Kidney epithelial cell (primary cell): ENCODE data around the gene MIEF1. TPM values are rescaled to one million over a fixed set of nuclear protein-coding genes. Genes with fewer than 3 reads are reported as not detected.

Experiments
- DNase-seq: peaks from one replicate; pipeline ENCODE4 v3.0.0-alpha.2; 2010; ENCODE audit warnings: low read depth
- H3K27me3 ChIP-seq: 2 replicates; pipeline ENCODE4 v1.6.0; 2011; ENCODE audit warnings: low read length; ENCODE audit not compliant: control insufficient read depth, insufficient read depth
- H3K36me3 ChIP-seq: 2 replicates; pipeline ENCODE4 v1.5.1; 2011; ENCODE audit warnings: low read length; ENCODE audit not compliant: control insufficient read depth, insufficient read depth
- H3K4me3 ChIP-seq: 2 replicates; pipeline ENCODE4 v1.5.1; 2011; ENCODE audit warnings: low read depth, mild to moderate bottlenecking, control low read depth, low read length
- CTCF ChIP-seq: IDR thresholded peaks from 2 replicates; pipeline ENCODE4 v1.5.1; 2011; ENCODE audit warnings: mild to moderate bottlenecking, moderate library complexity, low read length, control low read depth, inconsistent platforms; ENCODE audit not compliant: insufficient read depth, poor library complexity, severe bottlenecking
- total RNA-seq: library from RNA; depleted of rRNA; stranded (reverse); fragments of >200 nt; gene quantifications from 2 replicates; pipeline ENCODE4 v1.2.3, GENCODE V29; 2015

MIEF1 gene
- total RNA-seq, 1 donor from 2014 or later, result 54.6 TPM

- no peak for DNase-seq
- Histone ChIP-seq H3K27me3 (peaks cover 21% of the 10 kb centered on the region), H3K36me3 (no peaks in the 10 kb centered on the region), H3K4me3 (no peak overlapping the region)
- TF ChIP-seq CTCF, result no peak
Observed at GRCh38 chr22:39546889-39547586, 44.9 kb downstream of the MIEF1 start.

- Histone ChIP-seq H3K36me3 (no peaks in the 10 kb centered on the region), H3K27me3 (peaks cover 23% of the 10 kb centered on the region), H3K4me3 (no peak overlapping the region)
- no peak for DNase-seq
- no peak for TF ChIP-seq CTCF
Observed at GRCh38 chr22:39547587-39547947, 45.5 kb downstream of the MIEF1 start.

- no peak for DNase-seq
- H3K4me3 ChIP-seq, result no peak overlapping the region
- peaks cover 54% of the 10 kb centered on the region for H3K27me3 ChIP-seq
- no peak for TF ChIP-seq CTCF
- H3K36me3 ChIP-seq, result no peaks in the 10 kb centered on the region
Observed at GRCh38 chr22:39553429-39553828, 51.3 kb downstream of the MIEF1 start.

GRCh38 chr22:39554151-39554550, 52.1 kb downstream of the MIEF1 start:
- Histone ChIP-seq H3K4me3 (no peak overlapping the region), H3K27me3 (peaks cover 61% of the 10 kb centered on the region), H3K36me3 (no peaks in the 10 kb centered on the region)
- DNase-seq, result no peak
- no peak for TF ChIP-seq CTCF

GRCh38 chr22:39556970-39557841, 55.1 kb downstream of the MIEF1 start:
- DNase-seq, result no peak
- Histone ChIP-seq H3K27me3 (peaks cover 71% of the 10 kb centered on the region), H3K4me3 (no peak overlapping the region), H3K36me3 (no peaks in the 10 kb centered on the region)
- TF ChIP-seq CTCF, result no peak
